ENCODE results near the gene LFNG. TPM values are rescaled to one million over a fixed set of nuclear protein-coding genes. Genes with fewer than 3 reads are reported as not detected.
A peak's percentile ranks its signal among the peaks of the same experiment; 100 is the strongest.

Gene LFNG
- total and polyA plus RNA-seq, 4 donors: 11.5 to 47.6 (median 23.7) TPM

DNA sequence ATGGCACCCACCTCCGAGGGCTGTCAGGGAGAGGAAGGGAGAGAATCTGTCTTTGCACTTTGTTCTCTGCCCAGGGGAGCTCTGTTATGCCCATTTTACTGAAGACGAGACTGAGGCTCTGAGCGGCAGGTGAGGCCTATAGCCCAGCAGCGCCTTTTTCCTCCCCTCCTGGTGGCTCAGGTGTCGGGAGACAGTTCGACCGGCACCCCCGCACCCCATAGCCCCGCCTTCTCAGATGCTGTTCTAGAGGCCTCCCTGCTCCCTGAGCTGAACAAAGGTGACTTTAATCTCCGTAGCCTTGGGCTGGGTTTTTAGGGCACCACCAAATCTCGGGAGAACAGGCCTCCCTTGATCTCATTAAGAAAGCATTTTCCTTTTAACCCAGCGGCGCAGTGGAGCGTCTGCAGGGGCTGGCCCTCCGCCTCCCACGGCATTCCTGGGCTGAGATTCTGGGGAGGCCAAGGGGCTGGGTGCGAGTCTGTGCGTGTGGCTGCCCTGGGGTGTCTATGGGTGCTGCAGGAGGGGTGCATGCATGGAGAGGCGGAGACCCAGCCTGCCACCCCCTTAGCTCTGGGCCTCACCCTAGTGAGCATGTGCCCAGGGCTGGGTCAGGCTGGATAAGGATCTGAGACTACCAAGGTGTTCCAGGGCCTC is 3.3 kb downstream of the LFNG start:
- no peak overlapping the region for H3K4me3 ChIP-seq
- WGBS, 2 donors: 36 to 54% methylated on average over 17 to 19 of the region's 19 CpGs
- DNase-seq (no peak), ATAC-seq (ENCODE audit: insufficient read depth, low FRiP score) (no peak)
- H3K27ac ChIP-seq (ENCODE audit: low read depth in 1 of 2, low read length in 1 of 2): peak overlapping the region; percentile 73 to 96
- peaks cover 0 to 5% (median 0%) of the 10 kb centered on the region in 3 donors for H3K27me3 ChIP-seq (ENCODE audit: control insufficient read depth in 3 of 3, insufficient read depth in 3 of 3, low read length in 2 of 3)
- TF ChIP-seq, protein P1, sequence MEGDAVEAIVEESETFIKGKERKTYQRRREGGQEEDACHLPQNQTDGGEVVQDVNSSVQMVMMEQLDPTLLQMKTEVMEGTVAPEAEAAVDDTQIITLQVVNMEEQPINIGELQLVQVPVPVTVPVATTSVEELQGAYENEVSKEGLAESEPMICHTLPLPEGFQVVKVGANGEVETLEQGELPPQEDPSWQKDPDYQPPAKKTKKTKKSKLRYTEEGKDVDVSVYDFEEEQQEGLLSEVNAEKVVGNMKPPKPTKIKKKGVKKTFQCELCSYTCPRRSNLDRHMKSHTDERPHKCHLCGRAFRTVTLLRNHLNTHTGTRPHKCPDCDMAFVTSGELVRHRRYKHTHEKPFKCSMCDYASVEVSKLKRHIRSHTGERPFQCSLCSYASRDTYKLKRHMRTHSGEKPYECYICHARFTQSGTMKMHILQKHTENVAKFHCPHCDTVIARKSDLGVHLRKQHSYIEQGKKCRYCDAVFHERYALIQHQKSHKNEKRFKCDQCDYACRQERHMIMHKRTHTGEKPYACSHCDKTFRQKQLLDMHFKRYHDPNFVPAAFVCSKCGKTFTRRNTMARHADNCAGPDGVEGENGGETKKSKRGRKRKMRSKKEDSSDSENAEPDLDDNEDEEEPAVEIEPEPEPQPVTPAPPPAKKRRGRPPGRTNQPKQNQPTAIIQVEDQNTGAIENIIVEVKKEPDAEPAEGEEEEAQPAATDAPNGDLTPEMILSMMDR (IDR thresholded peaks at IDR 0.05; ENCODE audit: control extremely low read depth, extremely low read depth): no peak
- peaks cover 0 to 17% (median 0%) of the 10 kb centered on the region in 4 donors for H3K36me3 ChIP-seq (ENCODE audit: control insufficient read depth in 4 of 4, insufficient read depth in 4 of 4, low read length in 4 of 4)
- H3K9ac ChIP-seq (ENCODE audit: insufficient read depth in 1 of 2, low read length in 2 of 2): no peak overlapping the region
- no peaks in the 10 kb centered on the region for H3K9me3 ChIP-seq (ENCODE audit: control insufficient read depth in 4 of 4, insufficient read depth in 3 of 4, low read length in 3 of 4)
- peaks cover 0 to 44% (median 34%) of the 10 kb centered on the region in 5 donors for H3K4me1 ChIP-seq (ENCODE audit: control insufficient read depth in 5 of 5, insufficient read depth in 5 of 5, low read length in 5 of 5)

DNA sequence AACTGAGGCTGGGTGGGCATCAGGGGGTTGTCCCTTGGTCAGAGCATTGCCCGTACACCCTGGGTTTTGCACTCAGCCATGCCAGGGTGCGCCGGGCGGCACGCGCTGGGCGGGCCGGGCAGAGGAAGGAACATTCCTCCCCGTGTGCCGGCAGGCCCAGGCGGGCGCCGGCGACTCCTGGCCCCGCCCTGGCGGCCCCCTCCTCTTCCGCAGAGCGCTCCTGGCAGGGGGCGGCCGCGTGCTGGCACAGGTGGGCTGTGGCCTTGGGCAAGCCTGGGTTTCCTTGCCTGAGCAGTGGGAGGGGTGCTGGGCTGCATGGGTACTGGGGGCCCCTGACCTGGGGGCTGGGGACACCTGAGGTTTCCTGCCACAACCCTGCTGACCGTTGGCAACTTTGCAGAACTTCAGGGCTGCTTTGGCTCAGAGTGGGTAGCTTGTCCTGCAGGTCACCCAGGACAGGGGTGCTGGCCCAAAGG is 3.9 kb downstream of the LFNG start:
- peak in 1 of 3 donors; percentile 38 for DNase-seq
- TF ChIP-seq, protein P1 (IDR thresholded peaks at IDR 0.05; ENCODE audit: control extremely low read depth, extremely low read depth): no peak
- H3K36me3 ChIP-seq (ENCODE audit: control insufficient read depth in 4 of 4, insufficient read depth in 4 of 4, low read length in 4 of 4): peaks cover 0 to 19% (median 0%) of the 10 kb centered on the region in 4 donors
- no peak overlapping the region for H3K9ac ChIP-seq (ENCODE audit: insufficient read depth in 1 of 2, low read length in 2 of 2)
- WGBS, 2 donors: 2 to 21% methylated on average over 17 to 22 of the region's 22 CpGs
- no peaks in the 10 kb centered on the region for H3K9me3 ChIP-seq (ENCODE audit: control insufficient read depth in 4 of 4, insufficient read depth in 3 of 4, low read length in 3 of 4)
- H3K4me1 ChIP-seq (ENCODE audit: control insufficient read depth in 5 of 5, insufficient read depth in 5 of 5, low read length in 5 of 5): peaks cover 0 to 43% (median 28%) of the 10 kb centered on the region in 5 donors
- peaks cover 0 to 5% (median 0%) of the 10 kb centered on the region in 3 donors for H3K27me3 ChIP-seq (ENCODE audit: control insufficient read depth in 3 of 3, insufficient read depth in 3 of 3, low read length in 2 of 3)
- peak overlapping the region; percentile 73 to 96 for H3K27ac ChIP-seq (ENCODE audit: low read depth in 1 of 2, low read length in 1 of 2)
- ATAC-seq (ENCODE audit: insufficient read depth, low FRiP score): no peak
- H3K4me3 ChIP-seq: no peak overlapping the region

DNA sequence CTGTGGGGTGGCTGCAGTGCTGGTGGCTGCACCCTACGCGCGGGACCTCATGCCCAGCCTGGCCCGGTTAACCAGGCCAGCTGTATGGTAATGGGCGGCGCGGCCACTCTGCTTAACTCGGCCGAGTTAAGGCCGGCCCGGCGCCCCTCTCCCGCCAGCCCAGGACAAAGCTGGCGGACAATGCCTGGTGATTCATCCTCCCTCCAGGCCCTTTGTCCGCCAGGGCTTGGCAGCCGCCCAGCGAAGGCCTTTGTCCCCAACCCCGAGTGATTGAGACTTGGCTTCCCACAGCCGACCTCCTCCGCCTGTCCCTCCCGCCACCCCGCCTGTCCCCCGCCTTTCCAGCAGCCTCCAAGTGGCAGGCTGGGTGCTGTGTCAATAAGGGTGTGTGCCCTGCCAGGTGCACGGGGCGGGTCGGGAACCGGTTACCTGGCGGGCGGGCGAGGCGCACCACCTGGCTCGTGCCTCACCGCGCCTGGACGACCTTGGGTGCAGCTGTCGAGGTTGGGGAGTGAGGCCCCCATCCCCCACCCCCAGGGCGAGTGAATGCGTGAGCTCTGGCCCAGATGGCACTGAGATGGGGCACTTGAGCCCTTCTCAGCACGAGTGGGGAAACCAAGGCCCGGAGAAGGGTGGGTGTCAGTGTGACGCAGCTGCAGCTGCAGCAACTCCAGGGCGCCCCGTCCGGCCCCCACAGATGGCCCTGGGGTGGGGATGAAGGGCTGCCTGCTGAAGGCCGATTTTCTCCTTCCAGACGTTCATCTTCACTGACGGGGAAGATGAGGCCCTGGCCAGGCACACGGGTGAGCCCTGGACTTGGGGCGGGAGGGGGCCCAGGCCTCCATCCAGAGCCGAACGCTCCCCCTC is 4.6 kb downstream of the LFNG start:
- ATAC-seq (ENCODE audit: insufficient read depth, low FRiP score) (peak; percentile 8), DNase-seq (peak; percentile 56 to 72 (median 69))
- 39 to 60% methylated on average over 51 of the region's 51 CpGs for WGBS, 2 donors
- TF ChIP-seq, protein P1 (IDR thresholded peaks at IDR 0.05; ENCODE audit: control extremely low read depth, extremely low read depth): no peak
- Histone ChIP-seq H3K4me3 (no peak overlapping the region), H3K27ac (ENCODE audit: low read depth in 1 of 2, low read length in 1 of 2) (peak overlapping the region; percentile 73 to 96), H3K36me3 (ENCODE audit: control insufficient read depth in 4 of 4, insufficient read depth in 4 of 4, low read length in 4 of 4) (peaks cover 0 to 20% (median 0%) of the 10 kb centered on the region in 4 donors), H3K9ac (ENCODE audit: insufficient read depth in 1 of 2, low read length in 2 of 2) (peak overlapping the region in 1 of 2 donors; percentile 11), H3K4me1 (ENCODE audit: control insufficient read depth in 5 of 5, insufficient read depth in 5 of 5, low read length in 5 of 5) (peaks cover 0 to 41% (median 25%) of the 10 kb centered on the region in 5 donors), H3K27me3 (ENCODE audit: control insufficient read depth in 3 of 3, insufficient read depth in 3 of 3, low read length in 2 of 3) (peaks cover 0 to 5% (median 0%) of the 10 kb centered on the region in 3 donors), H3K9me3 (ENCODE audit: control insufficient read depth in 4 of 4, insufficient read depth in 3 of 4, low read length in 3 of 4) (no peaks in the 10 kb centered on the region)

Measured in lung (tissue), 12 donors.